Measurements from ENCODE around the gene TGFBR2.

The TGFBR2 gene

DNA sequence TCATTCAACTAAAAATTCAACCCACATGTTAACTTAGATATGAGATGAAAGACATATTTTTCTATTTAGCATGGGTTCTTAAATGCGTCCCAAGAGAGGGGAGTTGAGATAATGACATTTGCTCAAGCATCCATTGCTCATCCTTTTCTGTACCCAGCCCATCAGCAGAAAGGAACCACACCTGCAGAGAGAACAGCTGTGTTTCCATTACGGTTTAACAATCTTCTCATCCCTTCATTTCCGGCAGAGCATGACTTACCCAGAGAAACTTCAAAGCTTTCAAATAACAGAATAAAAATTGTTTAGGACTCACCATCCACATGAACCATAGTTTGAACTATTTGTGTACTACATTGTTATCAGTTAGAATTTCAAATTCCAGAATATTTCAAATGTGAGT, 113.1 kb downstream of the TGFBR2 start:
- no peaks in the 10 kb centered on the region for H3K36me3 ChIP-seq (ENCODE audit: low read length)
- no peaks in the 10 kb centered on the region for H3F3A ChIP-seq (ENCODE audit: insufficient read depth)
- no peak overlapping the region for H3K4me3 ChIP-seq (ENCODE audit: insufficient read depth, low read length, poor library complexity, severe bottlenecking)
- no peak overlapping the region for H3K4me2 ChIP-seq (ENCODE audit: low read depth, low read length, poor library complexity, severe bottlenecking)
- no peaks in the 10 kb centered on the region for H3K9me2 ChIP-seq (replicated peaks; ENCODE audit: insufficient read depth, low read length)
- no peaks in the 10 kb centered on the region for H4K20me1 ChIP-seq (ENCODE audit: low read depth, low read length)
- no peak overlapping the region for H3K27ac ChIP-seq (ENCODE audit: low read depth, low read length)
- H3K27me3 ChIP-seq (ENCODE audit: low read length) = no peaks in the 10 kb centered on the region
- no peak overlapping the region for H2AFZ ChIP-seq (ENCODE audit: low read depth, low read length, severe bottlenecking)
- no peak for TF ChIP-seq EZH2phosphoT487 (conservative IDR thresholded peaks at IDR 0.05; ENCODE audit: low read length)
- TF ChIP-seq, protein P1, sequence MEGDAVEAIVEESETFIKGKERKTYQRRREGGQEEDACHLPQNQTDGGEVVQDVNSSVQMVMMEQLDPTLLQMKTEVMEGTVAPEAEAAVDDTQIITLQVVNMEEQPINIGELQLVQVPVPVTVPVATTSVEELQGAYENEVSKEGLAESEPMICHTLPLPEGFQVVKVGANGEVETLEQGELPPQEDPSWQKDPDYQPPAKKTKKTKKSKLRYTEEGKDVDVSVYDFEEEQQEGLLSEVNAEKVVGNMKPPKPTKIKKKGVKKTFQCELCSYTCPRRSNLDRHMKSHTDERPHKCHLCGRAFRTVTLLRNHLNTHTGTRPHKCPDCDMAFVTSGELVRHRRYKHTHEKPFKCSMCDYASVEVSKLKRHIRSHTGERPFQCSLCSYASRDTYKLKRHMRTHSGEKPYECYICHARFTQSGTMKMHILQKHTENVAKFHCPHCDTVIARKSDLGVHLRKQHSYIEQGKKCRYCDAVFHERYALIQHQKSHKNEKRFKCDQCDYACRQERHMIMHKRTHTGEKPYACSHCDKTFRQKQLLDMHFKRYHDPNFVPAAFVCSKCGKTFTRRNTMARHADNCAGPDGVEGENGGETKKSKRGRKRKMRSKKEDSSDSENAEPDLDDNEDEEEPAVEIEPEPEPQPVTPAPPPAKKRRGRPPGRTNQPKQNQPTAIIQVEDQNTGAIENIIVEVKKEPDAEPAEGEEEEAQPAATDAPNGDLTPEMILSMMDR (IDR thresholded peaks at IDR 0.05; ENCODE audit: insufficient read depth, low read length, poor library complexity, severe bottlenecking) = no peak
- no peak overlapping the region for H3K9ac ChIP-seq (ENCODE audit: low read length)
- H3K9me3 ChIP-seq (ENCODE audit: insufficient read depth, low read length) = no peaks in the 10 kb centered on the region
- H3K79me2 ChIP-seq (ENCODE audit: insufficient read depth, low read length) = no peaks in the 10 kb centered on the region

DNA sequence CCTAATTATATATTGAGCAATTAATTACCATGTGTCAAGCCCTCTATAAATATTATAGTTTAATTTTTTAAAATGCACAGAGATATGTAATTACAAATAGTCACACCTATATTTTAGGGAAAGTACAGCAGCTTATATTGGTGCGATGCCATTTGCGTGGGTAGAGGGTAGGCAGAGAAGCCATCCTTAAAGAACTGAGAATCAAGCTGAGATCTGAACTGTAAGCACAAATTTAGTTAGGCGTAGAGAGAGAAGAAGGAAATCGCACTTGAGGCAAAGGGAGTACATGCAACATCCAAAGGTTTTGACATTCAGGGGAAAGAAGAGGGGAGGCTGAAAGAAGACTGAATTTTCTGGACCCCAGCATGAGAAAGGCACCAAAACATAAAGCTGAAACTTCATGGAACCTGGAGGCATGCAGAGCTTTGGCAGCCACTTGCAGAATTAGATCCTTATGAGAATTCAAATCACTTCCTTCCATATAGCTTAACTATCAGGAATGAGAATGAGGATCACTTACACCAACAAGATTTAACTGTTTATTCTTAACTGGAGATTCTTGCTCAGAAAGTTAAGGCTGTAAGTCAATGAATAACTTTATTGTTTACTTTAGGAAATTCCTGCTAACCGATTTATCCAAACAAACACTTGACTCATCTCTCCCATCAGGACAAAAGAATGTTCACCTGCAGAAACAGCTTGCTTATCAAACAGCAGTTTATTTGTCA, 114.3 kb downstream of the TGFBR2 start:
- TF ChIP-seq EZH2phosphoT487 (conservative IDR thresholded peaks at IDR 0.05; ENCODE audit: low read length) = no peak
- TF ChIP-seq, protein P1 (IDR thresholded peaks at IDR 0.05; ENCODE audit: insufficient read depth, low read length, poor library complexity, severe bottlenecking) = no peak
- no peaks in the 10 kb centered on the region for H3K79me2 ChIP-seq (ENCODE audit: insufficient read depth, low read length)
- no peaks in the 10 kb centered on the region for H3K27me3 ChIP-seq (ENCODE audit: low read length)
- no peaks in the 10 kb centered on the region for H3K9me3 ChIP-seq (ENCODE audit: insufficient read depth, low read length)
- no peak overlapping the region for H3K4me3 ChIP-seq (ENCODE audit: insufficient read depth, low read length, poor library complexity, severe bottlenecking)
- H3K27ac ChIP-seq (ENCODE audit: low read depth, low read length) = no peak overlapping the region
- H2AFZ ChIP-seq (ENCODE audit: low read depth, low read length, severe bottlenecking) = no peak overlapping the region
- no peak overlapping the region for H3K4me2 ChIP-seq (ENCODE audit: low read depth, low read length, poor library complexity, severe bottlenecking)
- no peaks in the 10 kb centered on the region for H3F3A ChIP-seq (ENCODE audit: insufficient read depth)
- H3K36me3 ChIP-seq (ENCODE audit: low read length) = no peaks in the 10 kb centered on the region
- H3K9ac ChIP-seq (ENCODE audit: low read length) = no peak overlapping the region
- no peaks in the 10 kb centered on the region for H3K9me2 ChIP-seq (replicated peaks; ENCODE audit: insufficient read depth, low read length)
- no peaks in the 10 kb centered on the region for H4K20me1 ChIP-seq (ENCODE audit: low read depth, low read length)

DNA sequence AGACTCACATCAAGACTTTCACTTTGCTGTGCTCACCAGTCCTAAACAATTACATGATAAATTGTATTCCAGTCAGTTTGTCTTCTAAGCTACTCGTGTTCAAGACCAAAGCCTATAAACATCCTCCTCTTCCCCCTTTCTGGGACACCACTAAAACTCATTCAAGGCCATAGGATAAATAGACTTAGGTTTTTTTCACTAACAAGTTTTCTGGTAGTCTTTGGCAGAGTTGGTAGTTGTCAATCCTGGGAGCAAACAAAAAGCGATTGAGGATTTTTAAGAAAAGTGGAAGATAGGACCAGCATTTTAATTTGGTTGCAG, 114.9 kb downstream of the TGFBR2 start:
- Histone ChIP-seq H2AFZ (ENCODE audit: low read depth, low read length, severe bottlenecking) (no peak overlapping the region), H3K79me2 (ENCODE audit: insufficient read depth, low read length) (no peaks in the 10 kb centered on the region), H3K4me2 (ENCODE audit: low read depth, low read length, poor library complexity, severe bottlenecking) (no peak overlapping the region), H3K36me3 (ENCODE audit: low read length) (no peaks in the 10 kb centered on the region), H3K27ac (ENCODE audit: low read depth, low read length) (no peak overlapping the region), H4K20me1 (ENCODE audit: low read depth, low read length) (no peaks in the 10 kb centered on the region), H3K9me2 (replicated peaks; ENCODE audit: insufficient read depth, low read length) (no peaks in the 10 kb centered on the region), H3K9me3 (ENCODE audit: insufficient read depth, low read length) (no peaks in the 10 kb centered on the region), H3K9ac (ENCODE audit: low read length) (no peak overlapping the region), H3K4me3 (ENCODE audit: insufficient read depth, low read length, poor library complexity, severe bottlenecking) (no peak overlapping the region), H3K27me3 (ENCODE audit: low read length) (no peaks in the 10 kb centered on the region), H3F3A (ENCODE audit: insufficient read depth) (no peaks in the 10 kb centered on the region)
- TF ChIP-seq, protein P1 (IDR thresholded peaks at IDR 0.05; ENCODE audit: insufficient read depth, low read length, poor library complexity, severe bottlenecking) = no peak
- TF ChIP-seq EZH2phosphoT487 (conservative IDR thresholded peaks at IDR 0.05; ENCODE audit: low read length) = no peak

Measured in SU-DHL-6 (cell line).